Sigmoid colon (tissue), 4 donors: ENCODE data around the gene SPINK4.

Source experiments
- CTCF ChIP-seq, 4 experiments: fragments of 450-650 bp in 3 of 4; fragments of 200-600 bp in 1 of 4; IDR thresholded peaks; one replicate each; pipeline ENCODE4 v1.5.1; 2016 to 2019; ENCODE audit warnings: antibody characterized with exemption in 4 of 4, mild to moderate bottlenecking in 3 of 4, moderate library complexity in 2 of 4
- EP300 ChIP-seq, 4 donors: sonication (generic); formaldehyde crosslinking; IDR thresholded peaks; one replicate each; pipeline ENCODE4 v1.6.1; 2017; ENCODE audit warnings: antibody characterized with exemption in 4 of 4
- POLR2AphosphoS5 ChIP-seq, 4 donors: sonication (generic); formaldehyde crosslinking; IDR thresholded peaks; one replicate each; pipeline ENCODE4 v1.6.1; 2017; ENCODE audit warnings: antibody characterized with exemption in 4 of 4

GRCh38 chr9:33255014-33255413 is 15.0 kb downstream of the SPINK4 start:
- TF ChIP-seq EP300 (IDR thresholded peaks at IDR 0.05) (no peak), CTCF (IDR thresholded peaks at IDR 0.05) (no peak), POLR2AphosphoS5 (IDR thresholded peaks at IDR 0.05) (no peak)
